ENCODE measurements around the gene SDHAF4. TPM values are rescaled to one million over a fixed set of nuclear protein-coding genes. Genes with fewer than 3 reads are reported as not detected.

The SDHAF4 gene
- 10 to 100 TPM in 1 of 4 donors, 1 to 10 TPM in 3; 2.6 to 10.0 (median 6.2) TPM for total RNA-seq

DNA sequence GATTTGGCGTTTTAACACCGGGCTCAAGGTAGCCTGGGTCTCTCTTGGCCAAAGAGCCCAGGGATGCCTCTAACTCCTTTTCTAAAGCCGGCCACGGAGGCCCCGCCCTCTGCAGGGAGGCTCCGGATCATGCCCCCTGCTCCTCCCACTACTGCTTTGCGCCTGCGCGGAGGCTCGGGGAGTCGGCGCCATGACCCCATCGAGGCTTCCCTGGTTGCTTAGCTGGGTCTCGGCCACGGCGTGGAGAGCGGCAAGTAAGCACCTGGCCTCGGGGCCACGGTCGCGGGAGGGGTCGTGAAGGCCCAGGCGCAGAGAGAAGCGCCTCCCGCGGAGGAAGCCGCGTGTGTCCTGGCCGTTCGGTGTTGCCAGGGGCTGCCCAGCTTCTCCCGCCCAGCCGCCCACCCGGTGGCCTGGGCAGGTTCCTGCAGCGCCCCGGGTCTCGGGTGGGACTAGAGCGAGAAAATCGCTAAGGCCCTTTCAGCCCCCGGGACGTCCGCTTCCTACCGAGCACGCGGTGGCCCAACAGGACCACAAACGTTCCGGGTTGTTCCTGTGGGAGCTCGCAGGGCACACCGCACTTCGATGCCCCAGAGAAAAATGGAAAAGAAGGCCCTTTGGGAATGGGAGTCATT, at the start of gene SDHAF4:
TSS of gene SDHAF4 (plus strand) at position 180 of the 632 bp plus-strand sequence. CDS start at position 191, 11 bp downstream.
- peaks cover 0 to 11% of the 10 kb centered on the region in 2 donors for H3K36me3 ChIP-seq
- in situ Hi-C loops (cut with MboI; ENCODE audit: low sequenced_read_pairs in 4 of 4) (loop anchor here in 1 of 4 donors (25.0 kb wide), 2 partner anchors 780 to 845 kb away; partner anchors contain the start of gene LMBRD1), intact Hi-C loops (cut with DNase I; ENCODE audit: low total_unique reads) (loop anchor here (2.0 to 5.0 kb wide), 4 partner anchors 14 to 155 kb away; partner anchors contain the start of gene FAM135A)
- H3K27ac ChIP-seq = peak within 1 kb of the TSS; percentile 87 to 96 (median 92)
- H3K4me1 ChIP-seq = peaks cover 0 to 2% of the 10 kb centered on the region in 2 donors
- DNase-seq = peak; percentile 83 to 91
- peak; percentile 97 for ATAC-seq
- H3K9me3 ChIP-seq = no peaks in the 10 kb centered on the region
- H3K4me3 ChIP-seq = peak within 1 kb of the TSS; percentile 76 to 94 (median 90)
- peak; percentile 69 to 74 for TF ChIP-seq POLR2A (IDR thresholded peaks at IDR 0.05)
- TF ChIP-seq, protein P1, sequence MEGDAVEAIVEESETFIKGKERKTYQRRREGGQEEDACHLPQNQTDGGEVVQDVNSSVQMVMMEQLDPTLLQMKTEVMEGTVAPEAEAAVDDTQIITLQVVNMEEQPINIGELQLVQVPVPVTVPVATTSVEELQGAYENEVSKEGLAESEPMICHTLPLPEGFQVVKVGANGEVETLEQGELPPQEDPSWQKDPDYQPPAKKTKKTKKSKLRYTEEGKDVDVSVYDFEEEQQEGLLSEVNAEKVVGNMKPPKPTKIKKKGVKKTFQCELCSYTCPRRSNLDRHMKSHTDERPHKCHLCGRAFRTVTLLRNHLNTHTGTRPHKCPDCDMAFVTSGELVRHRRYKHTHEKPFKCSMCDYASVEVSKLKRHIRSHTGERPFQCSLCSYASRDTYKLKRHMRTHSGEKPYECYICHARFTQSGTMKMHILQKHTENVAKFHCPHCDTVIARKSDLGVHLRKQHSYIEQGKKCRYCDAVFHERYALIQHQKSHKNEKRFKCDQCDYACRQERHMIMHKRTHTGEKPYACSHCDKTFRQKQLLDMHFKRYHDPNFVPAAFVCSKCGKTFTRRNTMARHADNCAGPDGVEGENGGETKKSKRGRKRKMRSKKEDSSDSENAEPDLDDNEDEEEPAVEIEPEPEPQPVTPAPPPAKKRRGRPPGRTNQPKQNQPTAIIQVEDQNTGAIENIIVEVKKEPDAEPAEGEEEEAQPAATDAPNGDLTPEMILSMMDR (IDR thresholded peaks at IDR 0.05 in 4 of 5, conservative IDR thresholded peaks at IDR 0.05 in 1 of 5) = peak in 2 of 5 experiments; percentile 16 to 42
- H3K27me3 ChIP-seq = no peaks in the 10 kb centered on the region

DNA sequence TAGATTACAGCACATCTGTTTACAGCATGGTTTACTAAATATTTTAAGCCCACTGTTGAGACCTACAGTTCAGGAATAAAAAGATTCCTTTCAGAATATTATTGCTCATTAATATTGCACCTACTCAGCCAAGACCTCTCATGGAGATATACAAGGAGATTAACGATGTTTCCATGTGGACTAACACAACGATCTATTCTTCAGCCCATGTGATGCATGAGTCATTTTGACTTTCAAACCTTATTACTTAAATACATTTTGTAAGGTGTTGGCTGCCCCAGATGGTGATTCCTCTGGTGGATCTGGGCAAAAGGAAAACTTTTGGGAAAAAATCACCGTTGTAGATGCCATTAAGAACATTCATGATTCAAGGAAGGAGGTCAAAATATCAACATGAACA, 48.0 kb upstream of the SDHAF4 start:
- Histone ChIP-seq H3K27ac (no peak overlapping the region), H3K27me3 (no peaks in the 10 kb centered on the region), H3K36me3 (no peaks in the 10 kb centered on the region), H3K4me3 (no peak overlapping the region), H3K4me1 (no peaks in the 10 kb centered on the region), H3K9me3 (no peaks in the 10 kb centered on the region)
- in situ Hi-C loops (cut with MboI; ENCODE audit: low sequenced_read_pairs in 4 of 4) = no loop called here
- DNase-seq (no peak), ATAC-seq (no peak)
- intact Hi-C loops (cut with DNase I; ENCODE audit: low total_unique reads) = no loop called here
- TF ChIP-seq, protein P1 (IDR thresholded peaks at IDR 0.05 in 4 of 5, conservative IDR thresholded peaks at IDR 0.05 in 1 of 5) = no peak
- no peak for TF ChIP-seq POLR2A (IDR thresholded peaks at IDR 0.05)

DNA sequence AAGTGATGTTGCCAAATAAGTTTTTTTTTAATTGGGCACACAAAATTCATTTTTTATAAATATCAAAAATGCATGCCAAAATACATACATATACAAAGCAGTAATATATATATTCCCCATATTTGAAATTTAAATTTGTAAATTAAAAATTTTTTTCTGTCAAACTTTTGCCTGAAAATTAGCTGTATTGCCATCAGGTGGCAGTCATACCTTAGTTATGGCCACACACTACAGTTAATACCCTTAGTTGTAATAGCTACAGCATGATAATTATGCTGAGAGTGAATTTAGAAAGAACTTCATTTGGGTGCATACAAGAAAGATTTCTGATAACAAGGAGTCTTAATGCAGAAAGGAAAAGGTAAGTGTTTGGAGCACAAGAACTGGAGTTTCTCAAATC, 46.2 kb upstream of the SDHAF4 start:
- intact Hi-C loops (cut with DNase I; ENCODE audit: low total_unique reads) = no loop called here
- H3K27me3 ChIP-seq = no peaks in the 10 kb centered on the region
- in situ Hi-C loops (cut with MboI; ENCODE audit: low sequenced_read_pairs in 4 of 4) = no loop called here
- no peaks in the 10 kb centered on the region for H3K4me1 ChIP-seq
- no peak for DNase-seq
- no peak overlapping the region for H3K27ac ChIP-seq
- no peak for ATAC-seq
- H3K36me3 ChIP-seq = peaks cover 0 to 4% of the 10 kb centered on the region in 2 donors
- H3K4me3 ChIP-seq = no peak overlapping the region
- H3K9me3 ChIP-seq = no peaks in the 10 kb centered on the region
- TF ChIP-seq, protein P1 (IDR thresholded peaks at IDR 0.05 in 4 of 5, conservative IDR thresholded peaks at IDR 0.05 in 1 of 5) = peak in 4 of 5 experiments; percentile 22 to 40 (median 30)
- TF ChIP-seq POLR2A (IDR thresholded peaks at IDR 0.05) = no peak

DNA sequence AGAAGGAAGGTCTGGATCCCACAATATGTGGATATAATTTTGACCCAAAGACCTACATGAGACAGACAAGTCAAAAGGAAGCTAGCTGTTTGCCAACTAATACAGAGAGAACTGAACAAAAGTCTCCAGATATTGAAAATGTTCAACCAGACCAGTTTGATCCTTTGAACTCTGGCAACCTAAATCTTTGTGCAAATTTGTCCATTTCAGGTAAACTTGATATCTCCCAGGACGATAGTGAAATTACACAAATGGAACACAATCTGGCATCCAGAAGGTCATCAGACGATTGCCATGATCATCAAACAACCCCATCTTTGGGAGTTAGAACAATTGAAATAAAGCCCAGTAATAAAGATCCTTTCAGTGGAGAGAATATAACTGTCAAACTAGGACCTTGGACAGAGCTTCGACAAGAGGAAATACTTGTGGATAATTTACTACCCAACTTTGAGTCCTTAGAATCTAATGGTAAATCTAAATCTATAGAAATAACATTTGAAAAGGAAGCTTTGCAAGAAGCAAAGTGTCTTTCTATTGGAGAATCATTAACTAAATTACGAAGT, 41.9 kb upstream of the SDHAF4 start:
- no peak overlapping the region for H3K27ac ChIP-seq
- in situ Hi-C loops (cut with MboI; ENCODE audit: low sequenced_read_pairs in 4 of 4) = loop anchor here in 2 of 4 donors (25.0 kb wide), 1 partner anchor 362 kb away; no protein-coding TSS in a partner anchor
- TF ChIP-seq POLR2A (IDR thresholded peaks at IDR 0.05) = no peak
- TF ChIP-seq, protein P1 (IDR thresholded peaks at IDR 0.05 in 4 of 5, conservative IDR thresholded peaks at IDR 0.05 in 1 of 5) = no peak
- DNase-seq (no peak), ATAC-seq (no peak)
- no peaks in the 10 kb centered on the region for H3K9me3 ChIP-seq
- H3K4me3 ChIP-seq = no peak overlapping the region
- peaks cover 0 to 5% of the 10 kb centered on the region in 2 donors for H3K36me3 ChIP-seq
- no peaks in the 10 kb centered on the region for H3K4me1 ChIP-seq
- intact Hi-C loops (cut with DNase I; ENCODE audit: low total_unique reads) = no loop called here
- no peaks in the 10 kb centered on the region for H3K27me3 ChIP-seq
